Erythroblast (primary cell): ENCODE measurements around the gene MAP4K2.

Experiments used
- GATA1 ChIP-seq: IDR thresholded peaks from 2 replicates; pipeline ENCODE4 v1.6.1; 2011; ENCODE audit warnings: low read depth, mild to moderate bottlenecking, control low read depth, low read length, moderate library complexity
- POLR2A ChIP-seq: IDR thresholded peaks from 2 replicates; pipeline ENCODE4 v1.6.1; 2011; ENCODE audit warnings: mild to moderate bottlenecking, low read length

DNA sequence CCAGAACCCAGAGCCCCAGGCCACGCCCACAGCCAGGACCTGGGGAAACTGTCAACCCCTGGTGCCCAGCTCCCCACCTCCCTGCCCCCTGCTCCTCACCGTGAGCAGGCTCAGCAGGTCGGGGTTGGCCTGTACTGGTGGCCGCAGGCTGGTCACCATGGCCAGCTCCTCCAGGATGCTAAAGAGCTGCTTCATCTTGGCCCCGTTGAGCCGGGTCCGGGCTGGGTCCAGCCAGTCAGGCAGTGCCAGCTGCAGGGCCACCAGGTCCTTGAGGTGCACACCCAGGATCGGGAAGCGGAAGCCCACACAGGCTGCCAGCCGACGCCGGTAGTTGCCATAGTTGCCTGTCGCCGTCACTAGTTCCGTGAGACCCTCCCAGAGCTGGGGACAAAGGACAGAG, 66.4 kb downstream of the MAP4K2 start:
- TF ChIP-seq POLR2A (no peak), GATA1 (no peak)
